HepG2 (cell line): ENCODE results near the gene NF2. TPM values are rescaled to one million over a fixed set of nuclear protein-coding genes. Genes with fewer than 3 reads are reported as not detected.

Experiments used
- AGO2 ChIP-seq: fragments of 200-400 bp; formaldehyde crosslinking; optimal IDR thresholded peaks from 2 replicates; pipeline ENCODE3; 2017; ENCODE audit warnings: mild to moderate bottlenecking, low read depth, low read length, moderate library complexity
- ARNTL ChIP-seq: sonication (generic); formaldehyde crosslinking; IDR thresholded peaks from 2 replicates; pipeline ENCODE4 v1.4.0; 2020; ENCODE audit warnings: mild to moderate bottlenecking, missing genetic modification reagents
- BCLAF1 ChIP-seq: fragments of 450-650 bp; IDR thresholded peaks from 2 replicates; pipeline ENCODE4 v1.6.1; 2017; ENCODE audit warnings: mild to moderate bottlenecking
- CBFB ChIP-seq: sonication (generic); formaldehyde crosslinking; IDR thresholded peaks from 2 replicates; pipeline ENCODE4 v1.4.0; 2020; ENCODE audit warnings: missing genetic modification reagents
- EEA1 ChIP-seq: sonication (generic); formaldehyde crosslinking; IDR thresholded peaks from 2 replicates; pipeline ENCODE4 v1.5.1; 2020; ENCODE audit warnings: mild to moderate bottlenecking, missing genetic modification reagents, borderline replicate concordance
- HNRNPK ChIP-seq: fragments of 200-400 bp; formaldehyde crosslinking; IDR thresholded peaks from 2 replicates; pipeline ENCODE4 v1.6.1; 2018; ENCODE audit warnings: low read length, low read depth, moderate library complexity, mild to moderate bottlenecking; ENCODE audit not compliant: poor library complexity, severe bottlenecking
- HOMEZ ChIP-seq: IDR thresholded peaks from 2 replicates; pipeline ENCODE4 v1.6.1; 2016; ENCODE audit warnings: low read depth
- IRX3 ChIP-seq: sonication (generic); formaldehyde crosslinking; IDR thresholded peaks from 2 replicates; pipeline ENCODE4 v1.8.1; 2023; ENCODE audit warnings: mild to moderate bottlenecking, low read depth, missing genetic modification reagents, borderline replicate concordance
- KMT2A ChIP-seq: sonication (generic); formaldehyde crosslinking; IDR thresholded peaks from 2 replicates; pipeline ENCODE4 v1.4.0; 2020; ENCODE audit warnings: missing genetic modification reagents
- NRL ChIP-seq: sonication (generic); formaldehyde crosslinking; IDR thresholded peaks from 2 replicates; pipeline ENCODE4 v1.5.0; 2020; ENCODE audit warnings: missing genetic modification reagents, mild to moderate bottlenecking, moderate library complexity, borderline replicate concordance
- RFX3 ChIP-seq: IDR thresholded peaks from 2 replicates; pipeline ENCODE4 v1.6.1; 2016; ENCODE audit warnings: missing biosample characterization, missing genetic modification reagents
- SMAD9 ChIP-seq: sonication (generic); formaldehyde crosslinking; IDR thresholded peaks from 2 replicates; pipeline ENCODE4 v1.5.1; 2020; ENCODE audit warnings: mild to moderate bottlenecking, missing genetic modification reagents
- TARDBP ChIP-seq: sonication (generic); formaldehyde crosslinking; IDR thresholded peaks from 2 replicates; pipeline ENCODE4 v1.8.0; 2022; ENCODE audit warnings: mild to moderate bottlenecking, missing genetic modification reagents
- ZMYM2 ChIP-seq: sonication (generic); formaldehyde crosslinking; IDR thresholded peaks from 2 replicates; pipeline ENCODE4 v1.8.0; 2022; ENCODE audit warnings: mild to moderate bottlenecking, missing genetic modification reagents
- ZNF331 ChIP-seq: sonication (generic); formaldehyde crosslinking; IDR thresholded peaks from 2 replicates; pipeline ENCODE4 v1.4.0; 2020; ENCODE audit warnings: missing genetic modification reagents
- ZNF572 ChIP-seq: sonication (generic); formaldehyde crosslinking; IDR thresholded peaks from 2 replicates; pipeline ENCODE4 v1.5.1; 2020; ENCODE audit warnings: mild to moderate bottlenecking, missing genetic modification reagents
- ZNF670 ChIP-seq: sonication (generic); formaldehyde crosslinking; IDR thresholded peaks from 2 replicates; pipeline ENCODE4 v1.8.0; 2022; ENCODE audit warnings: mild to moderate bottlenecking, missing genetic modification reagents, borderline replicate concordance
- ZNF687 ChIP-seq: sonication (generic); formaldehyde crosslinking; IDR thresholded peaks from 2 replicates; pipeline ENCODE4 v1.5.1; 2020; ENCODE audit warnings: mild to moderate bottlenecking, missing genetic modification reagents, moderate library complexity
- polyA plus RNA-seq, 8 experiments: library from polyadenylated mRNA; depleted of rRNA in 3 of 8; stranded (reverse) in 7 of 8; unstranded in 1 of 8; fragments of >200 nt; fragmentation: Illumina TruSeq in 4 of 8; extraction: Trizol in 4 of 8; gene quantifications; 2 replicates each; pipeline versions ENCODE4 v1.2.1 to v1.2.3, GENCODE V29; 2011 to 2016; ENCODE audit warnings: low read depth in 4 of 8, missing spikeins in 1 of 8, mixed read lengths in 1 of 8; ENCODE audit not compliant: insufficient read depth in 1 of 8
- total RNA-seq, 5 experiments: library from RNA; depleted of rRNA; stranded (reverse); fragments of >200 nt; fragmentation: Illumina TruSeq; extraction: Trizol; gene quantifications; 2 replicates each; pipeline ENCODE4 v1.2.3, GENCODE V29; 2016; ENCODE audit warnings: low read depth in 1 of 5

Gene NF2
- total and polyA plus RNA-seq, 2 of the 13 experiments (the other 11 are each of a cell fraction or from before 2014, with no cell fraction given) = 9.3 to 33.3 TPM

- TF ChIP-seq BCLAF1 = no peak
- peak; percentile 77 for TF ChIP-seq TARDBP (CRISPR knock-in tag)
- TF ChIP-seq ZMYM2 (CRISPR knock-in tag) = no peak
- peak; percentile 63 for TF ChIP-seq HNRNPK
- TF ChIP-seq RFX3 (CRISPR knock-in tag) = no peak
- TF ChIP-seq ZNF687 (CRISPR knock-in tag) = peak; percentile 100
- TF ChIP-seq AGO2 = peak; percentile 90
- TF ChIP-seq ZNF331 (CRISPR knock-in tag) = peak; percentile 81
- TF ChIP-seq CBFB = peak; percentile 66; the same call in 1 of the 2 replicates
- peak; percentile 91; the same call in 1 of the 2 replicates for TF ChIP-seq ZNF670
- 0 out of 2 replicates have a peak, but pooled peaks have one; percentile 6 for TF ChIP-seq KMT2A (CRISPR knock-in tag)
- TF ChIP-seq HOMEZ = peak; percentile 80
- peak; percentile 49; the same call in 1 of the 2 replicates for TF ChIP-seq SMAD9 (CRISPR knock-in tag)
- no peak; the same call in 1 of the 2 replicates for TF ChIP-seq EEA1 (CRISPR knock-in tag)
- peak; percentile 28; the same call in 1 of the 2 replicates for TF ChIP-seq IRX3 (CRISPR knock-in tag)
- TF ChIP-seq ARNTL (CRISPR knock-in tag) = peak; percentile 90
- TF ChIP-seq NRL (CRISPR knock-in tag) = peak; percentile 85; the same call in 1 of the 2 replicates
- 0 out of 2 replicates have a peak, but pooled peaks have one; percentile 9 for TF ChIP-seq ZNF572 (CRISPR knock-in tag)
These were observed 23.1 kb upstream of the NF2 start (continued) for GRCh38 chr22:29580200-29580810.
